ENCODE results near the gene KISS1.

Gene KISS1

DNA sequence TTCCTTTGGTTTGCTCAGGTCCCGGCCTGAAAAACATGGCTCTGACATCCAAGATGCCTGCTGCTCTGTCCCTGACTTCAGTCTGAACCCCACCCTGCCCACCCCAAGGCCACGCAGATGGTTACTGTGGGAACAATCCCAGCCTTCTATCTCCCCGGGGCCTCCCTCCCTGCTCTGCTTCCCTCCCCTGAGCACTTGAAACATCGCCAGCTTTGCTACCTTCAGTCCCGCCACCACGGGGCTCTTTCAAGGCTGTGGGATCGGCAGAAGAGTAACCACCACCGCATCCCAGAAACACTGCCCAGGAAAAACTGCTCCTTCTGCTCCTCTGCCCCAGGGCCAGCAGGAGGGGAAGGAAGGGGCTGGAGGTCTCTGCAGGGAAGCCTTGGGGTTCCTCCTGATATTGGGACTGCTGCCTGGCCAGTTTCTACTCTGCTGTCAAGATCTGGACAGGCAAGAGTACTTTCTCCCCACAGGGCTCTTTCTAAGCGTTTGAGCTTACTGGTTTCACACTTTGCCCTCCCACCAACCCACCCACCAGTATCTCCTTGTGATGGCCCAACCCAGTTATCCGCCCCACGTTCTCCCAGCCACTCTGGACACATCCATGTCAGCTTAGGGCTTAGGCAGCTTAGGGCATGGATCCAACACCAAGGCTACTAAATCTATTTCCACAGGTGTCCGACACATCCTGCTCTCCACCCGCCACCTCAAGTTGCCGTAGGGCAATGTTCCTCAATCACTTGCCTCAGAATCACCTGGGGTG lies 52.8 kb downstream of the KISS1 start:
- TF ChIP-seq, protein P1, sequence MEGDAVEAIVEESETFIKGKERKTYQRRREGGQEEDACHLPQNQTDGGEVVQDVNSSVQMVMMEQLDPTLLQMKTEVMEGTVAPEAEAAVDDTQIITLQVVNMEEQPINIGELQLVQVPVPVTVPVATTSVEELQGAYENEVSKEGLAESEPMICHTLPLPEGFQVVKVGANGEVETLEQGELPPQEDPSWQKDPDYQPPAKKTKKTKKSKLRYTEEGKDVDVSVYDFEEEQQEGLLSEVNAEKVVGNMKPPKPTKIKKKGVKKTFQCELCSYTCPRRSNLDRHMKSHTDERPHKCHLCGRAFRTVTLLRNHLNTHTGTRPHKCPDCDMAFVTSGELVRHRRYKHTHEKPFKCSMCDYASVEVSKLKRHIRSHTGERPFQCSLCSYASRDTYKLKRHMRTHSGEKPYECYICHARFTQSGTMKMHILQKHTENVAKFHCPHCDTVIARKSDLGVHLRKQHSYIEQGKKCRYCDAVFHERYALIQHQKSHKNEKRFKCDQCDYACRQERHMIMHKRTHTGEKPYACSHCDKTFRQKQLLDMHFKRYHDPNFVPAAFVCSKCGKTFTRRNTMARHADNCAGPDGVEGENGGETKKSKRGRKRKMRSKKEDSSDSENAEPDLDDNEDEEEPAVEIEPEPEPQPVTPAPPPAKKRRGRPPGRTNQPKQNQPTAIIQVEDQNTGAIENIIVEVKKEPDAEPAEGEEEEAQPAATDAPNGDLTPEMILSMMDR (IDR thresholded peaks at IDR 0.05; ENCODE audit: unreplicated experiment in 3 of 3): no peak
- Mint-ChIP-seq H3K27me3 (ENCODE audit: low read depth) (peaks cover 5% of the 10 kb centered on the region), H3K4me1 (no peaks in the 10 kb centered on the region), H3K9me3 (no peaks in the 10 kb centered on the region), H3K27ac (no peak overlapping the region), H3K4me3 (no peak overlapping the region), H3K36me3 (ENCODE audit: low read depth) (peaks cover 12% of the 10 kb centered on the region)

- Mint-ChIP-seq H3K27me3 (ENCODE audit: low read depth) (no peaks in the 10 kb centered on the region), H3K4me1 (no peaks in the 10 kb centered on the region), H3K36me3 (ENCODE audit: low read depth) (peaks cover 12% of the 10 kb centered on the region), H3K9me3 (no peaks in the 10 kb centered on the region), H3K27ac (no peak overlapping the region), H3K4me3 (no peak overlapping the region)
- TF ChIP-seq, protein P1 (IDR thresholded peaks at IDR 0.05; ENCODE audit: unreplicated experiment in 3 of 3): no peak
These were observed 54.0 kb downstream of the KISS1 start for GRCh38 chr1:204142032-204142974.

- Mint-ChIP-seq H3K4me3 (no peak overlapping the region), H3K36me3 (ENCODE audit: low read depth) (peaks cover 12% of the 10 kb centered on the region), H3K27ac (no peak overlapping the region), H3K27me3 (ENCODE audit: low read depth) (no peaks in the 10 kb centered on the region), H3K9me3 (no peaks in the 10 kb centered on the region), H3K4me1 (no peaks in the 10 kb centered on the region)
- TF ChIP-seq, protein P1 (IDR thresholded peaks at IDR 0.05; ENCODE audit: unreplicated experiment in 3 of 3): no peak
These were observed 55.2 kb downstream of the KISS1 start for GRCh38 chr1:204141131-204141530.
